ENCODE data around the gene BLM. TPM values are rescaled to one million over a fixed set of nuclear protein-coding genes. Genes with fewer than 3 reads are reported as not detected.

Gene BLM
- total and polyA plus RNA-seq, 2 of the 8 experiments (the other 6 are each of a cell fraction or from before 2014, with no cell fraction given) = 15.2 to 46.7 TPM

- H2BK15ac ChIP-seq (ENCODE audit: low read length) = no peak overlapping the region
- no peak overlapping the region for H3K14ac ChIP-seq (ENCODE audit: insufficient read length)
- H3K36me3 ChIP-seq (ENCODE audit: control insufficient read depth in 2 of 4, insufficient read depth in 4 of 4, low read length in 3 of 4) = no peaks in the 10 kb centered on the region
- H3K79me2 ChIP-seq (ENCODE audit: control insufficient read depth in 1 of 2, insufficient read depth in 2 of 2, low read length in 2 of 2) = no peaks in the 10 kb centered on the region
- H4K8ac ChIP-seq (ENCODE audit: extremely low read depth, insufficient read depth, low read length) = no peak overlapping the region
- H2AFZ ChIP-seq (ENCODE audit: low read length) = no peak overlapping the region
- H3K9ac ChIP-seq (replicated peaks in 1 of 4; ENCODE audit: extremely low read depth in 1 of 4, low read depth in 3 of 4, low read length in 3 of 4) = no peak overlapping the region
- ChIA-PET POLR2A (ENCODE audit: partially characterized antibody) (interaction anchor here (0.8 to 1.2 kb wide), 3 partner anchors 22 to 34 kb away, joined by 3 read pairs; no protein-coding TSS in a partner anchor), CTCF (ENCODE audit: partially characterized antibody) (interaction anchor here (0.6 to 3.0 kb wide), 16 partner anchors 12 to 664 kb away, joined by 3 to 23 read pairs (median 4); partner anchors contain the start of gene FES)
- no peaks in the 10 kb centered on the region for H3K79me1 ChIP-seq (ENCODE audit: low read depth, low read length)
- no peak overlapping the region for H3K18ac ChIP-seq (ENCODE audit: extremely low read depth, low read length)
- H2AK5ac ChIP-seq (ENCODE audit: low read depth, low read length) = no peak overlapping the region; the same call in 1 of the 2 replicates
- no peaks in the 10 kb centered on the region for H4K20me1 ChIP-seq (replicated peaks in 1 of 2; ENCODE audit: control insufficient read depth in 1 of 2, insufficient read depth in 2 of 2, low read length in 2 of 2)
- no peak overlapping the region for H3K4me2 ChIP-seq (ENCODE audit: insufficient read depth in 1 of 2, low read depth in 2 of 2, low read length in 2 of 2)
- no peaks in the 10 kb centered on the region for H3K27me3 ChIP-seq (replicated peaks in 1 of 4; ENCODE audit: control insufficient read depth in 3 of 4, extremely low read depth in 1 of 4, insufficient read depth in 3 of 4, low read length in 3 of 4)
- H4K5ac ChIP-seq (ENCODE audit: insufficient read length, low read depth, low read length) = no peak overlapping the region
- H3K23me2 ChIP-seq (ENCODE audit: low read depth, low read length) = peaks cover 1% of the 10 kb centered on the region; the same call in 1 of the 2 replicates
- FAIRE-seq = no peak
- no peak overlapping the region for H3K23ac ChIP-seq (ENCODE audit: insufficient read length)
- no peak overlapping the region for H4K91ac ChIP-seq (replicated peaks; ENCODE audit: insufficient read length, low read length)
- no peak overlapping the region for H3K56ac ChIP-seq (replicated peaks; ENCODE audit: insufficient read length, low read depth, low read length)
- no peak overlapping the region; the same call in 1 of the 2 replicates for H2BK5ac ChIP-seq (ENCODE audit: low read depth, low read length)
- peaks cover 3 to 17% (median 12%) of the 10 kb centered on the region in 4 experiments for H3K4me1 ChIP-seq (replicated peaks in 1 of 4; ENCODE audit: control insufficient read depth in 3 of 4, insufficient read depth in 4 of 4, low read length in 3 of 4)
- H3K4ac ChIP-seq (replicated peaks; ENCODE audit: insufficient read length, low read depth, low read length) = no peak overlapping the region
- DNase-seq (ENCODE audit: low read depth in 1 of 2, low spot score in 2 of 2) = no peak
- no peaks in the 10 kb centered on the region for H3K9me3 ChIP-seq (ENCODE audit: insufficient read depth in 2 of 2, low read depth in 1 of 2, low read length in 1 of 2)
- H2BK12ac ChIP-seq (ENCODE audit: low read depth, low read length) = 0 out of 2 replicates have a peak overlapping the region, but pooled peaks have one; percentile 1
- peak overlapping the region; percentile 7; the same call in 1 of the 2 replicates for H2BK20ac ChIP-seq (ENCODE audit: low read length)
- 88% methylated on average over 4 of the region's 4 CpGs; no CpG with 5 or more reads in 1 of the 2 experiments for WGBS, 2 experiments (ENCODE audit: extremely low coverage in 1 of 2, insufficient coverage in 1 of 2, insufficient read length in 1 of 2, insufficient replicate concordance in 2 of 2, low coverage in 1 of 2, low lambda C conversion rate in 2 of 2, missing lambda C conversion rate in 1 of 2)
- H2BK120ac ChIP-seq (replicated peaks; ENCODE audit: low read depth, low read length) = no peak overlapping the region
- no peak overlapping the region for H3K27ac ChIP-seq (ENCODE audit: low read depth, low read length)
- H3K4me3 ChIP-seq (ENCODE audit: extremely low read depth in 1 of 4, insufficient read depth in 2 of 4, low read depth in 3 of 4, low read length in 4 of 4) = no peak overlapping the region
- TF ChIP-seq SP1 (IDR thresholded peaks at IDR 0.05; ENCODE audit: low read depth, low read length) (no peak), SUZ12 (IDR thresholded peaks at IDR 0.05; ENCODE audit: low read length) (no peak), JUND (IDR thresholded peaks at IDR 0.05; ENCODE audit: low read length) (no peak), KDM5A (IDR thresholded peaks at IDR 0.05; ENCODE audit: low read length) (no peak), TAF7 (optimal IDR thresholded peaks at IDR 0.05; ENCODE audit: borderline replicate concordance, low read depth, low read length) (no peak), RXRA (IDR thresholded peaks at IDR 0.05; ENCODE audit: insufficient read depth, low read depth, low read length) (no peak), TEAD4 (IDR thresholded peaks at IDR 0.05; ENCODE audit: low read depth, low read length) (no peak), RFX5 (IDR thresholded peaks at IDR 0.05; ENCODE audit: borderline replicate concordance, low read depth, low read length) (no peak), CBX8 (IDR thresholded peaks at IDR 0.05; ENCODE audit: borderline replicate concordance, low read depth, low read length) (no peak), CHD2 (IDR thresholded peaks at IDR 0.05; ENCODE audit: low read length) (no peak), SP2 (IDR thresholded peaks at IDR 0.05; ENCODE audit: low read length) (no peak), SIRT6 (IDR thresholded peaks at IDR 0.05; ENCODE audit: low read length) (no peak), BACH1 (IDR thresholded peaks at IDR 0.05; ENCODE audit: low read length) (no peak), POLR2AphosphoS5 (IDR thresholded peaks at IDR 0.05; ENCODE audit: low read depth, low read length) (no peak)
- TF ChIP-seq, protein P1, sequence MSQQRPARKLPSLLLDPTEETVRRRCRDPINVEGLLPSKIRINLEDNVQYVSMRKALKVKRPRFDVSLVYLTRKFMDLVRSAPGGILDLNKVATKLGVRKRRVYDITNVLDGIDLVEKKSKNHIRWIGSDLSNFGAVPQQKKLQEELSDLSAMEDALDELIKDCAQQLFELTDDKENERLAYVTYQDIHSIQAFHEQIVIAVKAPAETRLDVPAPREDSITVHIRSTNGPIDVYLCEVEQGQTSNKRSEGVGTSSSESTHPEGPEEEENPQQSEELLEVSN (IDR thresholded peaks at IDR 0.05) = no peak
These were observed 146.8 kb downstream of the BLM start for GRCh38 chr15:90863987-90864386.

All from H1 (cell line).